Measurements from ENCODE around the gene DRC3. TPM values are rescaled to one million over a fixed set of nuclear protein-coding genes. Genes with fewer than 3 reads are reported as not detected.

The DRC3 gene
- total RNA-seq, 1 donor from 2014 or later, result 0.06 TPM

- DNase-seq (ENCODE audit: low read depth), result no peak
- H3K4me3 ChIP-seq (ENCODE audit: low read depth, low read length), result no peak overlapping the region
- no peak for TF ChIP-seq CTCF (conservative IDR thresholded peaks at IDR 0.05; ENCODE audit: low read depth, low read length)
Observed at GRCh38 chr17:18016426-18016825, 43.8 kb downstream of the DRC3 start.

- no peak for TF ChIP-seq CTCF (conservative IDR thresholded peaks at IDR 0.05; ENCODE audit: low read depth, low read length)
- DNase-seq (ENCODE audit: low read depth), result no peak
- no peak overlapping the region for H3K4me3 ChIP-seq (ENCODE audit: low read depth, low read length)
Observed at GRCh38 chr17:18017958-18018357, 45.3 kb downstream of the DRC3 start.

DNA sequence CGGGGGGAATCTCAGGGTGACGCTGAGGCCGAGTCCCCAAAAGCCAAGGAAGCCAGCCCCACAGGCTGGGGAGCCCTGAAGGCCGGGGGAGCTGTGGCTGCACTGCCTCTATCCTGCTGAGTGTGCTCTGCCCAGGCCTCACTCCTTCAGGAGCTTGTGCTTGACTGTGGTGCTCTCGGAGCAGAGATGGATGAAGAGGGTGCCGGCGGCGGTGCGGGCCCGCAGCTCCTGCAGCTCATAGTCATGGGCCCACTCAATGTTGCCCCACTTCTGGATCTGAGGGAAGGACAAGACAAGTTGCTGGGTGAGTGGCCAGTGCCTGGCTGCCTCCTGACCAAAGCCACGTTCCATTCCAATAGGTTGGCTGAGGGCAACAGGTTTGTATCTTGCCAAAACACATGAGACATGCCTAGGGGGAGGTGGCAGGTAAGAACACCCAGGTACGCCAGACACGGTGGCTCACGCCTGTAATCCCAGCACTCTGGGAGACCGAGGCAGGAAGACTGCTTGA, 45.8 kb downstream of the DRC3 start:
- TF ChIP-seq CTCF (conservative IDR thresholded peaks at IDR 0.05; ENCODE audit: low read depth, low read length), result no peak
- DNase-seq (ENCODE audit: low read depth), result no peak
- no peak overlapping the region for H3K4me3 ChIP-seq (ENCODE audit: low read depth, low read length)

GRCh38 chr17:18019838-18020154, 47.1 kb downstream of the DRC3 start:
- TF ChIP-seq CTCF (conservative IDR thresholded peaks at IDR 0.05; ENCODE audit: low read depth, low read length), result no peak
- H3K4me3 ChIP-seq (ENCODE audit: low read depth, low read length), result no peak overlapping the region
- DNase-seq (ENCODE audit: low read depth), result no peak

GRCh38 chr17:18020971-18021370, 48.3 kb downstream of the DRC3 start:
- DNase-seq (ENCODE audit: low read depth), result no peak
- no peak for TF ChIP-seq CTCF (conservative IDR thresholded peaks at IDR 0.05; ENCODE audit: low read depth, low read length)
- H3K4me3 ChIP-seq (ENCODE audit: low read depth, low read length), result no peak overlapping the region

GRCh38 chr17:18021372-18021771, 48.7 kb downstream of the DRC3 start:
- H3K4me3 ChIP-seq (ENCODE audit: low read depth, low read length), result no peak overlapping the region
- no peak for DNase-seq (ENCODE audit: low read depth)
- TF ChIP-seq CTCF (conservative IDR thresholded peaks at IDR 0.05; ENCODE audit: low read depth, low read length), result no peak

GRCh38 chr17:18025241-18025944, 52.7 kb downstream of the DRC3 start:
- DNase-seq (ENCODE audit: low read depth), result no peak
- TF ChIP-seq CTCF (conservative IDR thresholded peaks at IDR 0.05; ENCODE audit: low read depth, low read length), result no peak

More at GRCh38 chr17:18025241-18025944, 52.7 kb downstream of the DRC3 start:
- no peak overlapping the region for H3K4me3 ChIP-seq (ENCODE audit: low read depth, low read length)
